ENCODE results near the gene GLP1R.
"Not testable (repeated sequence)": the region's sequence is repeated elsewhere in the genome, so short reads cannot be mapped to it uniquely, and the experiment has no call there.

Gene GLP1R

GRCh38 chr6:39128832-39129231 is 80.3 kb downstream of the GLP1R start:
- DNase-seq (ENCODE audit: low read depth) = no peak

- DNase-seq (ENCODE audit: low read depth) = no peak
Observed at GRCh38 chr6:39130691-39131090, 82.1 kb downstream of the GLP1R start.

GRCh38 chr6:39134761-39135160 is 86.2 kb downstream of the GLP1R start:
- DNase-seq (ENCODE audit: low read depth) = not testable (repeated sequence)

DNA sequence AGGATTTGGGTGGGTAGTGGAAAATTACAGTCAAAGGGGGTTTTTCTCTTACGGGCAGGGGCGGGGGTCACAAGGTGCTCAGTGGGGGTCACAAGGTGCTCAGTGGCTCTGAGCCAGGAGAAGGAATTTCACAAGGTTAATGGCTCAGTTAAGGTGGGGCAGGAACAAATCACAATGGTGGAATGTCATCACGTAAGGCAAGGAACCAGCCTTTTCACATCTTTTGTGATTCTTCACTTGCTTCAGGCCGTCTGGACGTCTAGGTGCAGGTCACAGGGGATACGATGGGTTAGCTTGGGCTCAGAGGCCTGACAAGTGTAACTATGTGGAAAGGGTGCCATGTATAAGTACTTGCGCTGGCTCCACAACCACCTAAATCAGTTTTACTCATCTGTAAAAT is 87.6 kb downstream of the GLP1R start:
- DNase-seq (ENCODE audit: low read depth) = not testable (repeated sequence)

DNA sequence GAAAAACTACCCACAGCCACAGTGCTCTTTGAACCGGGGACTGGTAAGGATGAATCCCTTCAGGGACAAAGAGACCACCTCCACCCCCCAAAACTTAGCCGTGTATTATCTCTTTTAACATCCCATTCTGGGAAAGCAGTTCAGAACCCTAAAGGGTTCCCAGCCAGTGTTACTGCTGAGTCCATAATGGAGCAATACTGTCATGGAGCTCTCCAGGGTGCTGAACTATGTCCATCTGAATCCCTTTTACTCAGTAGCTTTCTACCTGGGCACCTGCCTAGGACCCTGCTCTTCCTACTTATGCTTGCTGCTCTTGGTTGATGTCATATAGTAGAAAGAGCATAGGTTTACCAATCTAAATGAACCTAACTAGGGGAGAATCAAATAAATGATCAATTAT is 88.7 kb downstream of the GLP1R start:
- no peak for DNase-seq (ENCODE audit: low read depth)

Measured in activated T-helper 1 cell treated with Interleukin-2 at 50 U/mL for 16 hours (primary cell).